ENCODE measurements around the gene MON2. TPM values are rescaled to one million over a fixed set of nuclear protein-coding genes. Genes with fewer than 3 reads are reported as not detected.

Gene MON2
- total and polyA plus RNA-seq, 2 of the 13 experiments (the other 11 are each of a cell fraction or from before 2014, with no cell fraction given), result 10.5 to 24.8 TPM

- TF ChIP-seq PLSCR1 (CRISPR knock-in tag; IDR thresholded peaks at IDR 0.05; ENCODE audit: borderline replicate concordance) (no peak), ZFP82 (CRISPR knock-in tag; IDR thresholded peaks at IDR 0.05; ENCODE audit: borderline replicate concordance) (no peak), SMAD1 (CRISPR knock-in tag; IDR thresholded peaks at IDR 0.05; ENCODE audit: borderline replicate concordance, low read depth) (no peak; the same call in 1 of the 2 replicates), ZNF569 (CRISPR knock-in tag; IDR thresholded peaks at IDR 0.05; ENCODE audit: borderline replicate concordance) (no peak), CHD2 (IDR thresholded peaks at IDR 0.05; ENCODE audit: low read depth, low read length) (no peak), POLR2AphosphoS5 (IDR thresholded peaks at IDR 0.05; ENCODE audit: low read depth, low read length) (no peak), ZNF891 (CRISPR knock-in tag; IDR thresholded peaks at IDR 0.05) (no peak), AKAP8 (CRISPR knock-in tag; IDR thresholded peaks at IDR 0.05) (no peak), DPF2 (CRISPR knock-in tag; IDR thresholded peaks at IDR 0.05; ENCODE audit: borderline replicate concordance, low read depth) (no peak), E2F2 (CRISPR knock-in tag; IDR thresholded peaks at IDR 0.05; ENCODE audit: borderline replicate concordance) (no peak), BCL6 (CRISPR knock-in tag; IDR thresholded peaks at IDR 0.05) (no peak), ZFX (CRISPR knock-in tag; IDR thresholded peaks at IDR 0.05; ENCODE audit: low read depth) (peak; percentile 60; the same call in 1 of the 2 replicates), ZNF24 (IDR thresholded peaks at IDR 0.05) (no peak), RBAK (CRISPR knock-in tag; IDR thresholded peaks at IDR 0.05) (no peak), ZFP36L2 (CRISPR knock-in tag; IDR thresholded peaks at IDR 0.05) (no peak), SMARCC2 (IDR thresholded peaks at IDR 0.05) (no peak), MEIS1 (CRISPR knock-in tag; IDR thresholded peaks at IDR 0.05; ENCODE audit: borderline replicate concordance) (peak; percentile 34; the same call in 1 of the 2 replicates), PATZ1 (CRISPR knock-in tag; IDR thresholded peaks at IDR 0.05) (no peak; the same call in 1 of the 2 replicates), BRD4 (CRISPR knock-in tag; IDR thresholded peaks at IDR 0.05) (no peak), ZNF784 (CRISPR knock-in tag; IDR thresholded peaks at IDR 0.05; ENCODE audit: borderline replicate concordance) (no peak), PRDM10 (CRISPR knock-in tag; IDR thresholded peaks at IDR 0.05; ENCODE audit: low read depth) (no peak)
Observed at GRCh38 chr12:62435303-62436163, 31.1 kb upstream of the MON2 start (continued).
